Esophagus muscularis mucosa (tissue), 4 donors: ENCODE results near the gene PDX1. TPM values are rescaled to one million over a fixed set of nuclear protein-coding genes. Genes with fewer than 3 reads are reported as not detected.

Experiments
- DNase-seq: peaks from one replicate; pipeline ENCODE4 v3.0.0-alpha.2; 2017; ENCODE audit errors: extremely low spot score
- H3K27ac ChIP-seq, 4 donors: fragments of 200-600 bp; sonication (generic); replicated peaks in 1 of 4; 1 replicate in 3 of 4; 2 replicates in 1 of 4; pipeline ENCODE4 v1.5.1; 2016 to 2019; ENCODE audit warnings: mild to moderate bottlenecking in 1 of 4
- H3K27me3 ChIP-seq, 4 donors: fragments of 200-600 bp; sonication (generic); one replicate each; pipeline versions ENCODE4 v1.5.1 to v1.6.0; 2016 to 2019
- H3K36me3 ChIP-seq, 4 donors: fragments of 200-600 bp; sonication (generic); one replicate each; pipeline ENCODE4 v1.5.1; 2016 to 2019
- H3K4me1 ChIP-seq, 4 donors: fragments of 200-600 bp; sonication (generic); one replicate each; pipeline ENCODE4 v1.5.1; 2016 to 2019
- H3K4me3 ChIP-seq, 4 donors: fragments of 200-600 bp; sonication (generic); 1 replicate in 2 of 4; 2 replicates in 2 of 4; pipeline ENCODE4 v1.5.1; 2016 to 2019; ENCODE audit warnings: mild to moderate bottlenecking in 4 of 4, moderate library complexity in 1 of 4
- H3K9me3 ChIP-seq, 4 donors: fragments of 200-600 bp; sonication (generic); 1 replicate in 3 of 4; 2 replicates in 1 of 4; pipeline ENCODE4 v1.5.1; 2016 to 2019
- EP300 ChIP-seq: sonication (generic); formaldehyde crosslinking; IDR thresholded peaks from one replicate; pipeline ENCODE4 v1.6.1; 2017; ENCODE audit warnings: antibody characterized with exemption
- POLR2A ChIP-seq: fragments of 450-650 bp; IDR thresholded peaks from one replicate; pipeline ENCODE4 v1.6.1; 2017; ENCODE audit warnings: antibody characterized with exemption, moderate library complexity, mild to moderate bottlenecking, low read depth
- POLR2AphosphoS5 ChIP-seq, 2 donors: sonication (generic); formaldehyde crosslinking; IDR thresholded peaks; one replicate each; pipeline ENCODE4 v1.6.1; 2017; ENCODE audit warnings: antibody characterized with exemption in 2 of 2
- WGBS: methylation state at CpG from one replicate; pipeline ENCODE4 v1.1.5; 2018; 5-methylcytosine and 5-hydroxymethylcytosine counted together
- intact Hi-C: fragments of 100-400 bp; cut with DNase I; formaldehyde crosslinking; loops from one replicate; pipeline ENCODE4 v1.15.1; 2023
- total RNA-seq, 4 donors: library from RNA; depleted of rRNA; stranded (reverse); fragments of >200 nt; gene quantifications; one replicate each; pipeline versions ENCODE4 v1.1.0 to v1.2.1, GENCODE V29; 2016
- TF ChIP-seq, protein P1 (sequence below), 3 experiments: fragments of 200-600 bp in 2 of 3; fragments of 450-650 bp in 1 of 3; sonication (generic) in 2 of 3; IDR thresholded peaks; one replicate each; pipeline ENCODE4 v1.5.1; 2017 to 2019; ENCODE audit warnings: antibody characterized with exemption in 3 of 3, mild to moderate bottlenecking in 2 of 3, moderate library complexity in 1 of 3

PDX1 gene
- total RNA-seq, 4 donors from 2014 or later, result not detected

DNA sequence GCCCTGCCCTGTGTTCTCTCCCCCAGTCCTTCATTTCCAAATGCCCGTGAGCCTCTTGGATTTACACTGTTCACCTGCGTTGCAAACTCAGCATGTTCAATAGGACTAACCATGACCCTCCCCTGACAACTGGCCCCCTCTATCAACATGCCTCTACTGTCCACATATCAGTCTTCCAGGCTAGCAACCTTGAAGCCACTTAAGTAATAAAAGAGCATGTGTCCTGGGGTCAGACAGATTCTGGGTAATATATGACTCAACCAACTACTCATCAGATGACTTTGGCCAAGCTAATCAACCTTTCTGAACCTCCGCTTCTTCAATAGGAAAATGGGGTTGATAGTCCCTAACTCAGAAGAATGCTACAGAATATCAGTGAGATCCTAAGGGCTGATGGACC is 15.1 kb upstream of the PDX1 start:
- H3K4me3 ChIP-seq, result no peak overlapping the region
- no peaks in the 10 kb centered on the region for H3K4me1 ChIP-seq
- peaks cover 0 to 89% (median 6%) of the 10 kb centered on the region in 4 donors for H3K27me3 ChIP-seq
- WGBS, result 82% methylated on average over 3 of the region's 3 CpGs
- no peak for TF ChIP-seq EP300
- TF ChIP-seq, protein P1, sequence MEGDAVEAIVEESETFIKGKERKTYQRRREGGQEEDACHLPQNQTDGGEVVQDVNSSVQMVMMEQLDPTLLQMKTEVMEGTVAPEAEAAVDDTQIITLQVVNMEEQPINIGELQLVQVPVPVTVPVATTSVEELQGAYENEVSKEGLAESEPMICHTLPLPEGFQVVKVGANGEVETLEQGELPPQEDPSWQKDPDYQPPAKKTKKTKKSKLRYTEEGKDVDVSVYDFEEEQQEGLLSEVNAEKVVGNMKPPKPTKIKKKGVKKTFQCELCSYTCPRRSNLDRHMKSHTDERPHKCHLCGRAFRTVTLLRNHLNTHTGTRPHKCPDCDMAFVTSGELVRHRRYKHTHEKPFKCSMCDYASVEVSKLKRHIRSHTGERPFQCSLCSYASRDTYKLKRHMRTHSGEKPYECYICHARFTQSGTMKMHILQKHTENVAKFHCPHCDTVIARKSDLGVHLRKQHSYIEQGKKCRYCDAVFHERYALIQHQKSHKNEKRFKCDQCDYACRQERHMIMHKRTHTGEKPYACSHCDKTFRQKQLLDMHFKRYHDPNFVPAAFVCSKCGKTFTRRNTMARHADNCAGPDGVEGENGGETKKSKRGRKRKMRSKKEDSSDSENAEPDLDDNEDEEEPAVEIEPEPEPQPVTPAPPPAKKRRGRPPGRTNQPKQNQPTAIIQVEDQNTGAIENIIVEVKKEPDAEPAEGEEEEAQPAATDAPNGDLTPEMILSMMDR (IDR thresholded peaks at IDR 0.05), result no peak
- no peak for TF ChIP-seq POLR2A
- no peak for TF ChIP-seq POLR2AphosphoS5 (IDR thresholded peaks at IDR 0.05)
- H3K36me3 ChIP-seq, result no peaks in the 10 kb centered on the region
- no peak overlapping the region for H3K27ac ChIP-seq
- intact Hi-C loops, result no loop called here
- H3K9me3 ChIP-seq, result no peaks in the 10 kb centered on the region
- DNase-seq, result no peak

DNA sequence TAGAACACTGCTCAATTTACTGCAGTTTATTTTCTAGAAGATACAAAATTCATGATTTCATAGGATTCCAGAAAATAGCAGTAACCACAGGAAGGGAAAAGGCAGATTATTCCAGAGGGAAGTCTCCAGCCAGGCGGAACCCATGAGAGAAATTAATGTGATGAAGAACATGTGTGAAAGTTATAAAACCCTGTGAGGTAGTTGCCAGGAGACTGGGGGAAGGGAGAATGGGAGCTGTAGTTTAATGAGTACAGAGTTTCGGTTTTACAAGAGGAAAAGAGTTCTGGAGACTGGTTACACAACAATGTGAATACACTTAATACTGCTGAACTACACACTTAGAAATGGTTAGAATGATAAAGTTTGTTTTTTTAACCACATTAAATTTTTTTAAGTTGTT is 14.2 kb upstream of the PDX1 start:
- WGBS, result 63% methylated on average over 2 of the region's 2 CpGs
- Histone ChIP-seq H3K27ac (no peak overlapping the region), H3K36me3 (no peaks in the 10 kb centered on the region), H3K27me3 (peaks cover 0 to 89% (median 6%) of the 10 kb centered on the region in 4 donors), H3K4me3 (no peak overlapping the region), H3K9me3 (no peaks in the 10 kb centered on the region), H3K4me1 (no peaks in the 10 kb centered on the region)
- intact Hi-C loops, result no loop called here
- no peak for DNase-seq
- TF ChIP-seq POLR2AphosphoS5 (IDR thresholded peaks at IDR 0.05) (no peak), POLR2A (no peak), EP300 (no peak)
- TF ChIP-seq, protein P1 (IDR thresholded peaks at IDR 0.05), result no peak

DNA sequence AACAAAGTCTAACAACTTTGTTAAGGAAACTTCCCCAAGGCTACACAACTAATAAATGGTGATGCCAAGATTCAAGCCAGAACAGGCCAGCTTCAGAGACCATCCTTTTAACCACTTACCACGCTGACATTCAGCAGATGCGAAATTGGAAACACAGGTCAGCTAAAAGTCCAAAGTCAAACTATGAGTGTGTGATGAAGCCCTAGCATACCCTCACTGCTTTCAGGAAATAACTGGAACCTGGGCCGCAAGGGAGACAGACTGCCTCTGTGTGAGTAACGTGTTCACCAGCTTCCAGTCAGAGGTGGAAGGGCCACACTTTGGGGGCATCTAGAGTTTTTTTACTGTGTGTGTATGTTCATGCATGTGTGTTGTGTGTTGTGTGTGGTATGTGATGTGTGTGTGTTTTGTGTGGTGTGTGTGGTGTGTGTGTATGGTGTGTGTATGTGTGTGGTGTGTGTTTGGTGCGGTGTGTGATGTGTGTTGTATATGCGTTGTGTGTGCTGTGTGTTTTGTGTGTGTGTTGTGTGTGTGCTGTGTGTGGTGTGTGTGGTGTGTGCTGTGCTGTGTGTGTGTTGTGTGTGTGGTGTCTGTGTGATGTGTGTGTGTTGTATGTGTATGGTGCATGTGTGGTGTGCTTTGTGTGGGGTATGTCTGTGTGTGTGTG is 12.5 kb upstream of the PDX1 start:
- Histone ChIP-seq H3K4me1 (no peaks in the 10 kb centered on the region), H3K36me3 (no peaks in the 10 kb centered on the region), H3K9me3 (no peaks in the 10 kb centered on the region), H3K27ac (no peak overlapping the region), H3K27me3 (peaks cover 0 to 87% (median 6%) of the 10 kb centered on the region in 4 donors), H3K4me3 (no peak overlapping the region)
- intact Hi-C loops, result no loop called here
- 86% methylated on average over 6 of the region's 6 CpGs for WGBS
- no peak for DNase-seq
- no peak for TF ChIP-seq POLR2AphosphoS5 (IDR thresholded peaks at IDR 0.05)
- TF ChIP-seq, protein P1 (IDR thresholded peaks at IDR 0.05), result no peak
- no peak for TF ChIP-seq POLR2A
- TF ChIP-seq EP300, result no peak

DNA sequence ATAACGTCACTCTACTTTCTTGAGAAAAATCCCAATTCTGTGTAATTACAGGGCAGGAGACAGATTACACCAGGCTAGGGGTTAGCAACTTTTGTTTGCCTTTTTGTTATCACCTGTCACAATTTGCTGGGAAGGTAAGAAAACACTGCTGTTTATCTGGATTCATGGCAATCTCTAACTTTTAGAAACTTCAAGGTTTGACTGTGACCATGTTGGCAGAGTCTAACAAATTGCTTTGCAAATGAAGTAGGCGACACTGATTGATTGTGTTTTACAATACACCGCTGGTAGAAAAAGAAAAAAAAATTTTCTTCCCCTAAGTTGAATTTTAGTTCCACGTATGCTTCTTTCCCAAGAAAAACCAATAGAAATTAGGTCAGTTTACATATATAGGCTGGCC is 10.4 kb upstream of the PDX1 start:
- no peaks in the 10 kb centered on the region for H3K9me3 ChIP-seq
- TF ChIP-seq POLR2AphosphoS5 (IDR thresholded peaks at IDR 0.05) (no peak), EP300 (no peak), POLR2A (no peak)
- TF ChIP-seq, protein P1 (IDR thresholded peaks at IDR 0.05), result no peak
- no peak for DNase-seq
- WGBS, result 31% methylated on average over 4 of the region's 4 CpGs
- H3K4me3 ChIP-seq, result no peak overlapping the region
- no peak overlapping the region for H3K27ac ChIP-seq
- peaks cover 0 to 90% (median 10%) of the 10 kb centered on the region in 4 donors for H3K27me3 ChIP-seq
- intact Hi-C loops, result no loop called here
- no peaks in the 10 kb centered on the region for H3K36me3 ChIP-seq
- no peaks in the 10 kb centered on the region for H3K4me1 ChIP-seq

DNA sequence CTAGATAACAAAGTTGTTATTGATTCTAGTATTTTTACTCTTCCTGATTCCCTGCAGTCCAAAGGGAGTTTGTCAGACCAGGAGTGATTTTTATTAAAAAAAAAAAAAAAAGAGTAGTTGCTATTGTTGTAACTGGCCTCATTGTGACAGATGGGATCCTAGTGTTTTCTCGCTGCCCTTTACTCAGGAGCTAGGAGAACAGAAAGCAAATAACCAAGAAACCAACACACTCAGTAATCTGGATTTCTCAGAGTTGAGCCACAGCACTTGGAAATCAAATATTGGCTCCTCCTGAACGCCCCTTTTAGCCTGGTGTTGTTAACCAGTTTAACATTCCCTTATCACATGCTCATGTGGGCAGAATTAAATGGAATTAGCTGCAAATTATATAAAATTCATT is 8.3 kb upstream of the PDX1 start:
- Histone ChIP-seq H3K4me1 (no peaks in the 10 kb centered on the region), H3K9me3 (no peaks in the 10 kb centered on the region), H3K27me3 (peaks cover 0 to 90% (median 23%) of the 10 kb centered on the region in 4 donors), H3K27ac (no peak overlapping the region), H3K36me3 (no peaks in the 10 kb centered on the region), H3K4me3 (no peak overlapping the region)
- intact Hi-C loops, result no loop called here
- DNase-seq, result no peak
- WGBS, result 37% methylated on average over 2 of the region's 2 CpGs
- TF ChIP-seq EP300 (no peak), POLR2AphosphoS5 (IDR thresholded peaks at IDR 0.05) (no peak), POLR2A (no peak)
- TF ChIP-seq, protein P1 (IDR thresholded peaks at IDR 0.05), result no peak
